H9 (cell line): ENCODE results near the gene HDHD2. TPM values are rescaled to one million over a fixed set of nuclear protein-coding genes. Genes with fewer than 3 reads are reported as not detected.

ENCODE experiments used
- DNase-seq: peaks from one replicate; pipeline ENCODE4 v3.0.0-alpha.2; 2017
- H2AFZ ChIP-seq: one replicate; pipeline ENCODE4 v1.6.1; 2013; ENCODE audit warnings: mild to moderate bottlenecking, low read length, control low read depth, moderate library complexity
- H2AK5ac ChIP-seq: 2 replicates; pipeline ENCODE4 v1.6.1; 2013; ENCODE audit warnings: low read length, control low read depth, mixed read lengths; ENCODE audit not compliant: insufficient read length
- H2BK120ac ChIP-seq: one replicate; pipeline ENCODE4 v1.6.1; 2013; ENCODE audit warnings: low read depth, mild to moderate bottlenecking, low read length, control low read depth, inconsistent platforms; ENCODE audit not compliant: poor library complexity, severe bottlenecking
- H2BK12ac ChIP-seq: 2 replicates; pipeline ENCODE4 v1.6.1; 2013; ENCODE audit warnings: low read length, control low read depth, mixed read lengths, low read depth; ENCODE audit not compliant: insufficient read length
- H2BK15ac ChIP-seq: 2 replicates; pipeline ENCODE4 v1.6.1; 2013; ENCODE audit warnings: low read depth, low read length, control low read depth
- H2BK20ac ChIP-seq: one replicate; pipeline ENCODE4 v1.6.1; 2013; ENCODE audit warnings: low read depth, mild to moderate bottlenecking, low read length, control low read depth, inconsistent platforms; ENCODE audit not compliant: poor library complexity, severe bottlenecking
- H2BK5ac ChIP-seq: 2 replicates; pipeline ENCODE4 v1.6.1; 2013; ENCODE audit warnings: low read length, control low read depth, mixed read lengths; ENCODE audit not compliant: insufficient read length
- H3K14ac ChIP-seq: 2 replicates; pipeline ENCODE4 v1.6.1; 2013; ENCODE audit warnings: low read length, control low read depth; ENCODE audit not compliant: insufficient read depth
- H3K18ac ChIP-seq: 2 replicates; pipeline ENCODE4 v1.6.1; 2013; ENCODE audit warnings: low read depth, mild to moderate bottlenecking, mixed read lengths, low read length, control low read depth; ENCODE audit not compliant: insufficient read length
- H3K23ac ChIP-seq: 2 replicates; pipeline ENCODE4 v1.6.1; 2013; ENCODE audit warnings: low read length, control low read depth, mixed read lengths, low read depth; ENCODE audit not compliant: insufficient read length
- H3K23me2 ChIP-seq: 2 replicates; pipeline ENCODE4 v1.6.1; 2013; ENCODE audit warnings: low read depth, mild to moderate bottlenecking, mixed read lengths, low read length, control low read depth; ENCODE audit not compliant: insufficient read length, poor library complexity, severe bottlenecking
- H3K27ac ChIP-seq: 2 replicates; pipeline ENCODE4 v1.5.1; 2013; ENCODE audit warnings: low read length, control low read depth, mixed read lengths, low read depth; ENCODE audit not compliant: insufficient read length
- H3K27me3 ChIP-seq: 2 replicates; pipeline ENCODE4 v1.6.1; 2013; ENCODE audit warnings: low read length, control low read depth, inconsistent platforms; ENCODE audit not compliant: insufficient read depth
- H3K4ac ChIP-seq: 2 replicates; pipeline ENCODE4 v1.6.1; 2013; ENCODE audit warnings: low read depth, mild to moderate bottlenecking, control low read depth, inconsistent platforms, low read length, moderate library complexity
- H3K4me1 ChIP-seq: 2 replicates; pipeline ENCODE4 v1.6.1; 2013; ENCODE audit warnings: low read length, control low read depth, inconsistent platforms; ENCODE audit not compliant: insufficient read depth
- H3K4me2 ChIP-seq: 2 replicates; pipeline ENCODE4 v1.6.1; 2013; ENCODE audit warnings: low read length, control low read depth, mixed read lengths; ENCODE audit not compliant: insufficient read length, insufficient read depth
- H3K56ac ChIP-seq: 2 replicates; pipeline ENCODE4 v1.6.1; 2013; ENCODE audit warnings: low read depth, mild to moderate bottlenecking, mixed read lengths, low read length, control low read depth; ENCODE audit not compliant: insufficient read length
- H3K79me1 ChIP-seq: 2 replicates; pipeline ENCODE4 v1.6.1; 2013; ENCODE audit warnings: low read depth, mild to moderate bottlenecking, moderate library complexity, low read length, control low read depth, inconsistent platforms; ENCODE audit not compliant: insufficient read depth, poor library complexity, severe bottlenecking
- H3K79me2 ChIP-seq: 2 replicates; pipeline ENCODE4 v1.6.1; 2013; ENCODE audit warnings: low read length, control low read depth, inconsistent platforms; ENCODE audit not compliant: insufficient read depth
- H3K9ac ChIP-seq: 2 replicates; pipeline ENCODE4 v1.6.1; 2013; ENCODE audit warnings: low read length, control low read depth, mixed read lengths; ENCODE audit not compliant: insufficient read length; ENCODE audit errors: extremely low read depth
- H3K9me3 ChIP-seq: one replicate; pipeline ENCODE4 v1.6.1; 2013; ENCODE audit warnings: low read depth, low read length, inconsistent platforms; ENCODE audit not compliant: control insufficient read depth
- H3T11ph ChIP-seq: one replicate; pipeline ENCODE4 v1.6.1; 2013; ENCODE audit warnings: mild to moderate bottlenecking, low read length, control low read depth, inconsistent platforms
- H4K20me1 ChIP-seq: one replicate; pipeline ENCODE4 v1.6.1; 2013; ENCODE audit not compliant: control insufficient read depth, insufficient read length, insufficient read depth
- H4K5ac ChIP-seq: 2 replicates; pipeline ENCODE4 v1.6.1; 2013; ENCODE audit warnings: low read depth, mild to moderate bottlenecking, mixed read lengths, low read length, control low read depth; ENCODE audit not compliant: insufficient read length
- H4K8ac ChIP-seq: replicated peaks from 2 replicates; pipeline ENCODE4 v1.6.1; 2013; ENCODE audit warnings: low read length, control low read depth, mixed read lengths, low read depth; ENCODE audit not compliant: insufficient read length
- H4K91ac ChIP-seq: 2 replicates; pipeline ENCODE4 v1.6.1; 2013; ENCODE audit warnings: low read depth, mild to moderate bottlenecking, moderate library complexity, mixed read lengths, low read length, control low read depth; ENCODE audit not compliant: insufficient read length
- H3K27ac Mint-ChIP-seq, 3 experiments: 2 replicates in 2 of 3; 3 replicates in 1 of 3; pipeline ENCODE4 v1.8.0; 2020 to 2021; ENCODE audit warnings: mixed read lengths in 3 of 3, mild to moderate bottlenecking in 1 of 3, moderate library complexity in 1 of 3
- H3K27me3 Mint-ChIP-seq: 2 replicates; pipeline ENCODE4 v1.8.0; 2021; ENCODE audit warnings: low read depth, mild to moderate bottlenecking, moderate library complexity, mixed read lengths
- H3K36me3 Mint-ChIP-seq, 3 experiments: 2 replicates in 2 of 3; 3 replicates in 1 of 3; pipeline ENCODE4 v1.8.0; 2020 to 2021; ENCODE audit warnings: low read depth in 3 of 3, mixed read lengths in 3 of 3; ENCODE audit not compliant: insufficient read depth in 1 of 3
- H3K4me1 Mint-ChIP-seq, 2 experiments: 2 replicates each; pipeline ENCODE4 v1.8.0; 2020; ENCODE audit warnings: mixed read lengths in 2 of 2
- H3K4me3 Mint-ChIP-seq, 2 experiments: 2 replicates in 1 of 2; 3 replicates in 1 of 2; pipeline ENCODE4 v1.8.0; 2020 to 2021; ENCODE audit warnings: mild to moderate bottlenecking in 2 of 2, mixed read lengths in 2 of 2, moderate library complexity in 1 of 2
- H3K9me3 Mint-ChIP-seq, 2 experiments: 2 replicates in 1 of 2; 3 replicates in 1 of 2; pipeline ENCODE4 v1.8.0; 2020; ENCODE audit warnings: mild to moderate bottlenecking in 2 of 2, mixed read lengths in 2 of 2, moderate library complexity in 1 of 2
- WGBS: extraction: QIAGEN DNeasy Blood & Tissue Kit; methylation state at CpG from one replicate; pipeline ENCODE4 v1.1.7; 2013; ENCODE audit warnings: missing lambda C conversion rate, low lambda C conversion rate, mixed read lengths; ENCODE audit not compliant: insufficient read length; ENCODE audit errors: extremely low coverage; 5-methylcytosine and 5-hydroxymethylcytosine counted together
- total RNA-seq: library from RNA; stranded (reverse); gene quantifications from 2 replicates; pipeline ENCODE4 v1.2.1, GENCODE V29; 2021
- TF ChIP-seq, protein P1 (sequence below): fragments of 200-600 bp; sonication (generic); conservative IDR thresholded peaks from 3 replicates; pipeline ENCODE4 v1.8.0; 2021; ENCODE audit warnings: antibody characterized with exemption, mild to moderate bottlenecking

The HDHD2 gene
- total RNA-seq, 1 experiment from 2014 or later, result 51.0 TPM

DNA sequence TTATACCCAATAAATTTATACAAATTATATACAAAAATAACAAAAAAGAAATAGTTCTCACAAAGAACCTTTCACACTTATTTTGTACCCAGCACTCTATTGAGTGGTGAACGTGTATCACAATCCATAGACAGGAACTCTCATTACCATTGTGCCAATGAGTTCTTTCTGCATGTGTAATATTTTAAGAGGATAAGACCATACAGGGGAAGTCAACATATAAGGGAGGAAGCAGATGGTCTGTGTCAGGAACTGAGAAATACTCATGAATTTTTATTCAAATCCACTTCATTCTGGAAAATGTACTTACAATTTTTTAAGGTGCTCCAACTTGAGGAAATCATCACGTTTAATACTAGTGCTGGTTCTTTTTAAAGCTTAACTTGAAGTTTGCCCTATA lies 87.8 kb downstream of the HDHD2 start:
- no peaks in the 10 kb centered on the region for H3K9me3 Mint-ChIP-seq
- no CpG with 5 or more reads among the region's 2 CpGs for WGBS
- DNase-seq, result no peak

More for the DNA sequence above, 87.8 kb downstream of the HDHD2 start:
- Mint-ChIP-seq H3K36me3 (peaks cover 0 to 2% (median 2%) of the 10 kb centered on the region in 3 experiments; a peak in 3 of 7 replicates), H3K27me3 (no peaks in the 10 kb centered on the region; the same call in 1 of the 2 replicates), H3K4me3 (no peak overlapping the region), H3K27ac (no peak overlapping the region), H3K4me1 (peaks cover 4 to 7% of the 10 kb centered on the region in 2 experiments; a peak in 3 of 4 replicates)
- Histone ChIP-seq H3K14ac (no peak overlapping the region), H2BK20ac (no peak overlapping the region), H3K4ac (no peak overlapping the region), H4K91ac (no peak overlapping the region), H3T11ph (no peak overlapping the region), H3K23ac (no peak overlapping the region), H3K9ac (no peak overlapping the region), H3K79me1 (no peaks in the 10 kb centered on the region), H3K23me2 (no peaks in the 10 kb centered on the region), H2BK5ac (no peak overlapping the region), H3K4me1 (no peaks in the 10 kb centered on the region), H4K20me1 (no peaks in the 10 kb centered on the region), H3K9me3 (no peaks in the 10 kb centered on the region), H2BK12ac (no peak overlapping the region), H3K56ac (no peak overlapping the region), H2BK15ac (no peak overlapping the region), H3K18ac (no peak overlapping the region), H3K27me3 (no peaks in the 10 kb centered on the region), H2AFZ (no peak overlapping the region), H3K4me2 (no peak overlapping the region), H2AK5ac (no peak overlapping the region), H2BK120ac (no peak overlapping the region), H4K5ac (no peak overlapping the region), H3K79me2 (no peaks in the 10 kb centered on the region), H3K27ac (no peak overlapping the region), H4K8ac (no peak overlapping the region)
- TF ChIP-seq, protein P1, sequence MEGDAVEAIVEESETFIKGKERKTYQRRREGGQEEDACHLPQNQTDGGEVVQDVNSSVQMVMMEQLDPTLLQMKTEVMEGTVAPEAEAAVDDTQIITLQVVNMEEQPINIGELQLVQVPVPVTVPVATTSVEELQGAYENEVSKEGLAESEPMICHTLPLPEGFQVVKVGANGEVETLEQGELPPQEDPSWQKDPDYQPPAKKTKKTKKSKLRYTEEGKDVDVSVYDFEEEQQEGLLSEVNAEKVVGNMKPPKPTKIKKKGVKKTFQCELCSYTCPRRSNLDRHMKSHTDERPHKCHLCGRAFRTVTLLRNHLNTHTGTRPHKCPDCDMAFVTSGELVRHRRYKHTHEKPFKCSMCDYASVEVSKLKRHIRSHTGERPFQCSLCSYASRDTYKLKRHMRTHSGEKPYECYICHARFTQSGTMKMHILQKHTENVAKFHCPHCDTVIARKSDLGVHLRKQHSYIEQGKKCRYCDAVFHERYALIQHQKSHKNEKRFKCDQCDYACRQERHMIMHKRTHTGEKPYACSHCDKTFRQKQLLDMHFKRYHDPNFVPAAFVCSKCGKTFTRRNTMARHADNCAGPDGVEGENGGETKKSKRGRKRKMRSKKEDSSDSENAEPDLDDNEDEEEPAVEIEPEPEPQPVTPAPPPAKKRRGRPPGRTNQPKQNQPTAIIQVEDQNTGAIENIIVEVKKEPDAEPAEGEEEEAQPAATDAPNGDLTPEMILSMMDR, result no peak

Other genes starting within 250 kb of the HDHD2 start
- 53.9 and 58.4 TPM in 2 replicates for gene PIAS2, start 233.0 kb downstream of the HDHD2 start, total RNA-seq
- 20.1 and 21.7 TPM in 2 replicates for gene KATNAL2, start 232.9 kb downstream of the HDHD2 start, total RNA-seq
- not detected in 2 replicates for gene ELOA2, start 114.9 kb downstream of the HDHD2 start, total RNA-seq
- gene IER3IP1, start 25.9 kb upstream of the HDHD2 start, total RNA-seq, result 7.6 and 8.8 TPM in 2 replicates
- gene SKOR2, start 101.2 kb upstream of the HDHD2 start, total RNA-seq, result 0.18 and 0.24 TPM in 2 replicates